ENCODE measurements around the gene PPT2.
A peak's percentile ranks its signal among the peaks of the same experiment; 100 is the strongest.

Gene PPT2

DNA sequence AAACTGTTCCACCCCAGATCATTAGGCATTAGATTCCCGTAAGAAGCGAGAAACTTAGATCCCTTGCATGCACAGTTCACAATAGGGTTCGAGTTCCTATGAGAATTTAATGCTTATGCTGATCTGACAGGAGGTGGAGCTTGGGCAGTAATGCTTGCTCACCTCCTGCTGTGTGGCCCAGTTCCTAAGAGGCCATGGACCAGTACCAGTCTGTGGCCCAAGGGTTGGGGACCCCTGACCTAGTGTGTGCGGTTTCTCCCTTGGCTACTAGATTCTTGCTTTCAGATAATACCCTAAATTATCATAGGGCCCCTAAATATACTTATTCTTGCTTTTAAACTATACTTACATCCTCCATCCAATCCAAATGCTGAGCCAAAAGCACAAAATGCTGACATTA is 40.4 kb downstream of the PPT2 start:
- Histone ChIP-seq H3K4me1 (ENCODE audit: low read depth, poor library complexity, severe bottlenecking) (peaks cover 60% of the 10 kb centered on the region), H3K9ac (no peak overlapping the region), H3K36me3 (ENCODE audit: insufficient read depth) (no peaks in the 10 kb centered on the region), H4K20me1 (ENCODE audit: insufficient read depth) (no peaks in the 10 kb centered on the region), H3K4me2 (peak overlapping the region; percentile 80; the same call in 1 of the 2 replicates), H3K27ac (no peak overlapping the region), H2AFZ (ENCODE audit: low read depth) (no peak overlapping the region), H3K79me2 (ENCODE audit: insufficient read depth, low read depth) (peaks cover 2% of the 10 kb centered on the region; the same call in 1 of the 2 replicates), H3K27me3 (ENCODE audit: insufficient read depth, low read depth) (no peaks in the 10 kb centered on the region), H3K4me3 (IDR thresholded peaks at IDR 0.05; ENCODE audit: insufficient read depth, low read depth, low read length) (no peak overlapping the region)
- TF ChIP-seq, protein P1, sequence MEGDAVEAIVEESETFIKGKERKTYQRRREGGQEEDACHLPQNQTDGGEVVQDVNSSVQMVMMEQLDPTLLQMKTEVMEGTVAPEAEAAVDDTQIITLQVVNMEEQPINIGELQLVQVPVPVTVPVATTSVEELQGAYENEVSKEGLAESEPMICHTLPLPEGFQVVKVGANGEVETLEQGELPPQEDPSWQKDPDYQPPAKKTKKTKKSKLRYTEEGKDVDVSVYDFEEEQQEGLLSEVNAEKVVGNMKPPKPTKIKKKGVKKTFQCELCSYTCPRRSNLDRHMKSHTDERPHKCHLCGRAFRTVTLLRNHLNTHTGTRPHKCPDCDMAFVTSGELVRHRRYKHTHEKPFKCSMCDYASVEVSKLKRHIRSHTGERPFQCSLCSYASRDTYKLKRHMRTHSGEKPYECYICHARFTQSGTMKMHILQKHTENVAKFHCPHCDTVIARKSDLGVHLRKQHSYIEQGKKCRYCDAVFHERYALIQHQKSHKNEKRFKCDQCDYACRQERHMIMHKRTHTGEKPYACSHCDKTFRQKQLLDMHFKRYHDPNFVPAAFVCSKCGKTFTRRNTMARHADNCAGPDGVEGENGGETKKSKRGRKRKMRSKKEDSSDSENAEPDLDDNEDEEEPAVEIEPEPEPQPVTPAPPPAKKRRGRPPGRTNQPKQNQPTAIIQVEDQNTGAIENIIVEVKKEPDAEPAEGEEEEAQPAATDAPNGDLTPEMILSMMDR (conservative IDR thresholded peaks at IDR 0.05; ENCODE audit: low read depth, low read length) = no peak

DNA sequence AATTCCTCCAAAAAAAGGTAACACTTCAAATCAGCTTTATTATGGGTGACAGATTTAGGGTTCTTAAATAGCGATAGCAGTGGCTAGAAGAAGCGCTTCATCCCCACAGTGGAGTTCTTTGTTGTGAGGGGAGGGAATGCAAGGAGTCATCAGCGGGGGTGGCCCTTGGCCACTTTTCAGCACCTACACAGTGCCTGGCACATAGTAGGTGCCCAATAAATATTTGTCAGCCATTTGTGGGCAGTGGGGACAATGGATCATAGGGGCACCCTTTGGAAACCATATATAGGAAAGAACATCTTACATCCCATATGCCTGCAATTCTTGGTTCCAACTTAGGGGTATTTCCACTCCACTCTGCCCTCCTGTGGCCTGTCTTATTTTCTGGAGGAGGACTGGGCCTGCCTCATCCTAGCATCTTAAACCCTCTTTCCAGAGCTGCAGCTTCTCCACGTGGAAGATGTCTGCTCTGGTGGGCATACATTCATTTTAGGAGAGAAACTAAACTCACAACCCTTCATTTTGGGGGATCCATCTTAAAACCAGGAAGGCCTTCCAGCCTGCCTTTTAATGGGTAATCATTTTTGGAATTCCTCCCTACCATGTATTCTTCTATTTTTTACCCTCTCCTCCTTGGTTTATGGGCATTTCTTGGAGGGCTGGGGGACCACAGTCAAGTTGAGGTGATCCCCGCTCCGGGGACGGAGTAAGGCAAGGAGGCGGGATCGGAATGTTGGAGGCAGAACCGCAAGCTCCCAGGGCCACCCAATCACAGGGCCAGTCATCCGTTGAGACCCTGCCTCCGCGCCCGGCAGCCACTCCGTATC is 41.1 kb downstream of the PPT2 start:
- no peaks in the 10 kb centered on the region for H4K20me1 ChIP-seq (ENCODE audit: insufficient read depth)
- peak overlapping the region; percentile 63 for H2AFZ ChIP-seq (ENCODE audit: low read depth)
- H3K27me3 ChIP-seq (ENCODE audit: insufficient read depth, low read depth) = no peaks in the 10 kb centered on the region
- peak overlapping the region; percentile 80 for H3K4me2 ChIP-seq
- H3K79me2 ChIP-seq (ENCODE audit: insufficient read depth, low read depth) = no peaks in the 10 kb centered on the region
- H3K9ac ChIP-seq = peak overlapping the region; percentile 7; the same call in 1 of the 2 replicates
- H3K4me3 ChIP-seq (IDR thresholded peaks at IDR 0.05; ENCODE audit: insufficient read depth, low read depth, low read length) = no peak overlapping the region
- TF ChIP-seq, protein P1 (conservative IDR thresholded peaks at IDR 0.05; ENCODE audit: low read depth, low read length) = peak; percentile 82
- H3K36me3 ChIP-seq (ENCODE audit: insufficient read depth) = no peaks in the 10 kb centered on the region
- peak overlapping the region; percentile 28 for H3K27ac ChIP-seq
- peaks cover 60% of the 10 kb centered on the region for H3K4me1 ChIP-seq (ENCODE audit: low read depth, poor library complexity, severe bottlenecking)

DNA sequence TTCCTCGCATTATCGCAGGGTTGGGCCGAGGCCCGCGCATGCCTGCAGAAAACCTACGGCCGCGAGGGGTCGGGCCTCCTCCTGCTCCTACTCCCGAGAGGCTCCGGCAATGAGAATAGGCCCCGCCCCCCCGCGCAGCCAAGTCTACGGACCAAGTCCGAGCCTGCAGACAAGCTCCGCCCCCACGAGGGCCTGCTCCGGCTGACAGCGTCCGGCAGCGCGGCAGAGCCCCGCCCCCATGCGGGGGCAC is 41.6 kb downstream of the PPT2 start:
- no peak overlapping the region for H3K4me3 ChIP-seq (IDR thresholded peaks at IDR 0.05; ENCODE audit: insufficient read depth, low read depth, low read length)
- H3K27ac ChIP-seq = no peak overlapping the region
- TF ChIP-seq, protein P1 (conservative IDR thresholded peaks at IDR 0.05; ENCODE audit: low read depth, low read length) = no peak

DNA sequence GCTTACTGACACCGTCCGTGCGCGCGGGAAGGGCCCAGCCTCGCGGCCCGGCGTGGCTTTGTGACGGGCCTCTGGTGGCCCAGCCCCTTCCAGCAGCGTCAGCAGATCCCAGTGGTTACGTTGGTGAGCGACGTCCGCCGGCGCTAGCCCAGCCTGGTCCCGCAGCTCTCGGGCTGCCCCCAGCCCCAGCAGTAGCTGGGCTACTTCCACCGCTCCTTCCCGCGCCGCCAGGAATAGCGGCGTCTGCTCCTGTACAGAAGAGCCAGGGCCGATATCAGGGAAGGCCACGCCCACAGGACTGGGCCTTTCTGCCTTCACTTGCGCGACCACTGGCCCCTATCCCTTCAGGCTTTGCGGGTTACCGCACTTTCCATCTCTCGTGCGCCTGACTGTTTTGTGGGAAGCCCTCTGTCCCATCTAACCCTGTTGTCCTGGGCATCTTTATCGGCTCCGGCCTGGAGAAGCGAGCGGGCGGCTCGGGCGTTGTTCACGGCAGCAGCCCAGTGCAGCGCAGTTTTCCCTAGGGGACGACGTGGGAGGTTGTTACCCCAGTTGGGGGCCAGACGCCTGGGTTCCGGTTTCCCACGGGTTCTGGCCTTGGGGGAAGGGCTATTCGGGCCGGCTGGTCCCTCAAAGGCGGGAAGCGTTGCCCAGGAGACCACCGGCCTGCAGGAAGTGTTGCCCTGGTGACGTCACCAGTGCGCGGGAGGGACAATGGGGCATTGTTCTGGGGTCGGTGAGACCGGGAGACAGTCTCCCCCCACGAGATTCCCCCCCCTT is 42.2 kb downstream of the PPT2 start:
- H4K20me1 ChIP-seq (ENCODE audit: insufficient read depth) = no peaks in the 10 kb centered on the region
- H3K9ac ChIP-seq = peak overlapping the region; percentile 93
- H3K4me2 ChIP-seq = peak overlapping the region; percentile 97
- H3K36me3 ChIP-seq (ENCODE audit: insufficient read depth) = no peaks in the 10 kb centered on the region
- TF ChIP-seq, protein P1 (conservative IDR thresholded peaks at IDR 0.05; ENCODE audit: low read depth, low read length) = no peak
- H3K4me3 ChIP-seq (IDR thresholded peaks at IDR 0.05; ENCODE audit: insufficient read depth, low read depth, low read length) = no peak overlapping the region
- peaks cover 53% of the 10 kb centered on the region for H3K4me1 ChIP-seq (ENCODE audit: low read depth, poor library complexity, severe bottlenecking)
- H2AFZ ChIP-seq (ENCODE audit: low read depth) = peak overlapping the region; percentile 77
- no peaks in the 10 kb centered on the region for H3K79me2 ChIP-seq (ENCODE audit: insufficient read depth, low read depth)
- peak overlapping the region; percentile 86 for H3K27ac ChIP-seq
- H3K27me3 ChIP-seq (ENCODE audit: insufficient read depth, low read depth) = no peaks in the 10 kb centered on the region

More for the DNA sequence above, 41.6 kb downstream of the PPT2 start:
- H3K4me1 ChIP-seq (ENCODE audit: low read depth, poor library complexity, severe bottlenecking) = peaks cover 56% of the 10 kb centered on the region
- no peak overlapping the region; the same call in 1 of the 2 replicates for H3K4me2 ChIP-seq
- H4K20me1 ChIP-seq (ENCODE audit: insufficient read depth) = no peaks in the 10 kb centered on the region
- H3K27me3 ChIP-seq (ENCODE audit: insufficient read depth, low read depth) = no peaks in the 10 kb centered on the region
- H3K9ac ChIP-seq = no peak overlapping the region; the same call in 1 of the 2 replicates
- H3K79me2 ChIP-seq (ENCODE audit: insufficient read depth, low read depth) = no peaks in the 10 kb centered on the region
- no peaks in the 10 kb centered on the region for H3K36me3 ChIP-seq (ENCODE audit: insufficient read depth)
- H2AFZ ChIP-seq (ENCODE audit: low read depth) = no peak overlapping the region

All from KMS-11 (cell line).